OCI-M2 (cell line): Measurements from ENCODE around the gene TMEFF2.
A peak's percentile ranks its signal among the peaks of the same experiment; 100 is the strongest.
"Not testable (repeated sequence)": the region's sequence is repeated elsewhere in the genome, so short reads cannot be mapped to it uniquely, and the experiment has no call there.

Experiments used
- DNase-seq: peaks from one replicate; lab custom pipeline; 2025; ENCODE audit not compliant: unreplicated experiment; lab: John Stamatoyannopoulos, UW

The TMEFF2 gene

DNA sequence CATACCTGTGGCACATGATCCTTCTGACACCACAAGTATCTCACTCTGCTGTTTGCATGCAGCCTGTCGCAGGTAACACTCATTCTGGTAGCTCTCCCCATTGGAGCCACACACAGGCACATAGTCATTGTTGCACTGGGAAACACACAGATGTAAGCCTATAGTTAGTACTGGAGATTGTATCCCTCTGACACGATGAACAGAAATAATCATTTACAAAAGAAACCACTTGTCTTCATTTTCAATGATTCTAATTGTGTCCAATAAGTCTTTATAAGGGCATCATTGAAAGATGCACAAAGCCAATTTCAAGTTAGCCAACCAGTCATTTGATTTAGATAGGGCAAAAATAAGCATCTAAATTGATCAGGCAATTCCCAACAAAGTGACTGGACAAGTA is 10.4 kb downstream of the TMEFF2 start:
- DNase-seq, result no peak

DNA sequence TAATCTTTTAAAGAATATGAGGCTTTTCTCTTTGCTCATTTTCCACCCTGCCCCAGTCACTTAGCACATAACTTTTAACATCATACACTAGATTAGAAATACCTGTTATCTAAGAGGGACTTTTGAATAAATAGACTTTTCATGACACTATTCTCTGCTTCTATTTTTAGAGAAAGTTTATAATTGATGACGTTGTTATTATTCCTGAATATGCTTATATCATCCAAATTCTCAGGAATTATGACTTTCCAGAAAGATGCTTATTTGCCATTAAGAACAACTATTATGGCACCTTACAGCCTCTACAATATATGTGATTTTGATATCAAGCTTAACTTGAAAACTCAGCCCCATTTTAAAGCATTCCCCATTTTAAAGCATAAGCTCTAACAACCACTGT is 11.4 kb downstream of the TMEFF2 start:
- DNase-seq, result no peak

DNA sequence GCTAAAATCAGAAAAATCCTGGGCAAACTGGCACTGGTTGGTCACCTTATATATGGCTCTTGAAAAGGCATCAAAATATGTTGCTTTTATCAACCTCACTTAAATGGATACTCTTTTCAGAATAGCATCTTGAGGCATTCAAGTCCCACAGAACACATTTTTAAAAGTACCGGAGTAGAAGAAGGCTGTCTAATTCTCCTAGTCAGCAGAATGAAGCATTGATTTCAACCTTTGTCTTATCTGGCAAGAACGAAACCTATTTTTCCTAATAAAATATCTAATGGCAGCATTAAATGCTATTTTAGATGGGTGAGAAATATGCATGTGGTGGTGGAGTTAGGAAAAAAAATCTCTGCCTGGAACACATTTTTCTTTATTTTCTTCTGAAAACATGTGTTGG is 27.8 kb downstream of the TMEFF2 start:
- DNase-seq, result no peak

DNA sequence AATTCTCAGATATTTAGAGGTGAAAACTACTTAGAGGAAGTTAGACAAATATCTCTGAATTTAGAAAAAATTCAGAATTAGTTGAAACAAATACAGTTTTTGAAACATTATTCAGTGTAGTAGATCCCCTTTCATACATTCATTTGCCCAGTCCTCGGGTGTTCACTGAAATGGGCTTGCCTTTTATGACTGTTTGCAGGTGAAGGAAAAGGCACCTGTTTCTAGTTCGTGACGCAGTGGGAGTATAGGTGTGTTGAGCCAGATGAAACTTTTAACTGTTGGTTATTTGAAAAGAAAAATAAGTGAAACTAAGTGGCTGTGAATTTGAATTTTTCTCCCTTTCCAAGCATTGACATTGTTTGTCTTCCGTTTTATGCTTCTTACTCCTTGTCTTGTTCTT is 28.9 kb downstream of the TMEFF2 start:
- no peak for DNase-seq

DNA sequence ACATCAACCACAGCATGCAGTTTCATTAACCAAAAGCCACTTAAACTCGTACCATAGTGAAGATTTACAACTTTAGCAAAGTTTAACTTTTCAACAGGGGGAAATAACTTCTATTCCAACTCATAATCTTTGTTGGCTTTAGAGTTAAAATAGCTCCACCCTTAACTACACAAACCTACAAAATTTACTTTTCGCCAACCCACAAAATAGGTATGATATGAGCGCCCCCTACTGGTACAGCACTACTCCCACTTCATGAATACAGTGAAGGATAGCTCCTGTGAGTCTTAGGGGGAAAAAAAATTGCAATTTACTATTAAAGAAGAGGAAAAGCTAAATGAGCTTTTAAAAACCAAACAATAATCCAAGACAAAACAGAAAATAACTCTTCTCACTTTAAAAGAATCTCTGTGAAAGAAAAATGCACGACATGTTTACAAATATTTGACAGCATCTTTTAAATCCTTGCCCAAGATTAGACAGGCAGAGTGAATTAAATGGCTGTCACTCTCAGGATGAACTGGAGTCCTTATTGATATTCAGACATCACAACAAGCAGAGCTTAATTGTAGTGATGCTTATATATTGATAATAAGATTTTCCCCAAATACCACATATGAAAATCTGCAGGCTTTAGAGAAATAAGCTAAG is 32.2 kb downstream of the TMEFF2 start:
- peak; percentile 44 for DNase-seq

DNA sequence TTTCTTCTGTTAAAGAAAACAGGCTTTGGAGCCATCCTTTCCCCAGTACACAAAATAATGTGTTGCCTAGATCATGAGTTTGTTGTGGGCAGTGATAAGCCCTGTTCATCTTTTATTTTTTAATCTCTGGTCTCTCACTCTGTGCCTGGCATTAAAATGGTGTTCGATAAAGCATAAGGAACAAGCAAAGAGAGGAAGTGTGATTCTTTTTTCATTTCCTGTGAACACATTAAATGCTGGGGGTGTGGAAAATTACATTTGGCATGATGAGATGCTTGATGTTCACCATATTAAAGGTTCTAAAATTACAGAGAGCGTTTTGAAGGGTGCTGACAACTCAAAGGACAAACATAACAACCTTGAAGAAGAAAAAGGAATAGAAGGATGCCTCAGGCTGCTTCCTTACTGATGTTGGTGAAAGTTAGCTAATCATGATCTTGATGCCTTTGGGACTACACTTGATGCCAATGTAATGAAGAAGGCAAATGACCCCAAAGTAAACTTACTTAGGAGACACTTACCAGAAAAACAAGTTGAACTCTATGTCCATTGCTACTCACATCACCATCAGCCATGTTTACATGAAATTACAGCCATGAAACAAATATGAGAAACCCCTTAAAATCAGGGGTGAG is 33.0 kb downstream of the TMEFF2 start:
- DNase-seq, result no peak

DNA sequence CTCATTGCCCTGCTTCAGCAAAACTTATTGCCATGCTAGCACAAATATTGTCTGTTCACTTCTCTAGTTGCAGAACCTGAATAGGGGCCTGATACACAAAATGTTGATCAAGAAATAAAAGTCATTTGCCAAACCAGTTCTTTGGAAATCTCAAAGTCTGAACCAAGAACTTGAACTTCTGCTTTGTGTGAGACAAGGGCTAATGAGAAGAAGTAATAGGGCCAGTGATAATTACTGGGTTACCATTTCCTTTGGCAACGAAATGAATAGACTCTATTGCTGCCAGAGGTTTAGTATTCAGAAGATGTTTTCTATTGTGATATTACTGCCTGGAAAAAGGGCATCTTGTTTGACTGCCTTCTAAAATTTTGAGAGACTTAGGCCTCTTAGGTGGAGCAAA is 35.0 kb downstream of the TMEFF2 start:
- no peak for DNase-seq

DNA sequence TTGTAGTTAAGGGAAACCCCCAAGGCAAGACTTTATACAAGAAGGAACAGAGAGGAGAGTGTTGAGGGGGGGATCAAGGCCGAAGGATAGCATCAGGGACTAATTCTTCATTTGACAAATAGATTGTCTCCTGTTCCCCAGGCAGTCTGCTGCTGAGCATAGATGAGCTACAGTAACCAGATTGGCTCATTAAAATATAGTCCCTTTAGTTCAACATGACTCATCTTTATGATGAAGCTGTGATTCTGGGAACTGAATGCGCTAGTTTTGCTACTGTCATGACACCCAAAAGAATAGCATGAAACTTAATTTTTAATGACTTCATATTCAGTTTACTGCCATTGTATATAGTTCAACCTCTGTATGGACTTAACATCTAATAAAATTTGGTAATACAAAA is 35.5 kb downstream of the TMEFF2 start:
- DNase-seq, result no peak

DNA sequence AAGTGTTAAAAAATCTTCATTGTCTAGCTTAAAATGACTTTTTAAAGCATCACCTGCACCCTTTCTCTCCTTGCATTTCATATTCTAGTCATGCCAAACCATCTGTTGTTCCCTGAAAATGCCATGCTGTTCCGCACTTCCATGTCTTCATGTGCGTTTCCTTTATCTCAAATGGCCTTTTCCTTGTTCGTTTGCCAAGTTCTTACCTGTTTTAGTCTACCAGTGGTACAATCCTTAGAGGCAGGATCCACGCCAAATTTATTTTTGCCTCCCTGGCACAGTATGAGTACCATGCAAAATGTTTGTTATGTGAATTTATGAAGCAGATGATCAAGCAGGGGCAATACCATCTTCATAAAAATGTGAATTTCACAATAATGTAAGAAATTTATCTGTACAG is 37.0 kb downstream of the TMEFF2 start:
- no peak for DNase-seq

DNA sequence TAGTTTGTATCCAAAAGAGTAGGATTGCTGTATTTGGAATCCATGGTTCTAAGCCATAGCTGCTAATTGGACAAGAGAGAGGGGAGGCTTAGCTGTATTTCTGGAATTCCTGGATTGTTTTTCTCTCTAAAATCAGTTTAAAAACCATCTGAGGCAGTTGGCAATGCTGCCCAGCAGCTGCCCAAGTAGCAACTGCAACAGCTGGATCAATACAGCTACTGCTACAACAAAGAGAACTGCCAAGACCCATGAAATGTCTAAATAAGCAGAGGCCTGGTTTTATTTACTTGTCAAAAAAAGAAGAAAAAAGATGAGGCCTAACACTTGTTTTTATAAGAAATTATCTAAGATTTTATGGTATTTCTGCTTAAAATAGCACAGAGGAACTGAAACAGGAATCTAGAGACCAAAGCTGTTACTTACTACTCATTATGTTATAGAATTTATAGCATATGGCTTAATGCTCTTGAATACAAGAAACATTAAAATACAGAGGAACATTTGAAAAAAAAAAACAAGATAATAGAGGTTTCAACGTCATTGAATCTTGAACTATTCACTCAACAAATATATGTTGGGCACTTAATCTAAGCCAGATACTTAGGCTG is 39.1 kb downstream of the TMEFF2 start:
- no peak for DNase-seq

DNA sequence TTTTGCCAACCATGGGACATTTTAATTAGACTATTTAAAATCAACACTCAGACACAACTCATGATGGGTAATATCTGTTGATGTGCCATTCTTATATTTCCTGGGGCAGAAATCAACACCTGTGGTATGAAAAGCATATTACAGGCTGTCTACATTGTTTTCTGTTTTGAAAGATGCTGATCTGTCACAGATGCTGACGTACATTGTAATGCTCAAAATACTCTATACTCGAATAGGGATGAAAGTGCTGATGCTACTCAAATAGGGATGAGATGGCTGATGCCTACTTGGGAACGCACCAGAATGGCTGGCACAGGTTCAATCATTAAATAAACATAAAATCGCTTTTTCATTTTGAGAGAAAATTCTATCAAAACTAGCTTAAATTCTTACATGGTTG is 41.2 kb downstream of the TMEFF2 start:
- no peak for DNase-seq

DNA sequence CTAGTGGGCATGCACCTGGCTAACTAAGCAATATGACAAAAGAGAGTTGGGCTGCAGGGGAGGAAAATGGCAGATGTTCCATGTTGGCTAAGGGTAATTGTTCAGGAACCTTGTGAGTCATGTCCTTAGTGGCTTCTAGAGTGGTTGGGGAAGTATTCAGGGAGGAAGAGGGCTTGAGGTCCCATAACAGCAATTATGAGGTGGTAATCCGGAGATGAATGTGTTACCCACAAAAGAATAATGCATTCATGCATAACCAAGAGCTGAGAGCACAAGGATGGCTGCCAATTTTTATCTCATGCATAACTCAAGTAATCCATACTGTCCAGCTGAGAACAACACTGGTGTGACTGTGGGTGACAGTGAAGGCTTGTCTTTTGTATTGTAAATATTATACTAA is 42.9 kb downstream of the TMEFF2 start:
- no peak for DNase-seq

DNA sequence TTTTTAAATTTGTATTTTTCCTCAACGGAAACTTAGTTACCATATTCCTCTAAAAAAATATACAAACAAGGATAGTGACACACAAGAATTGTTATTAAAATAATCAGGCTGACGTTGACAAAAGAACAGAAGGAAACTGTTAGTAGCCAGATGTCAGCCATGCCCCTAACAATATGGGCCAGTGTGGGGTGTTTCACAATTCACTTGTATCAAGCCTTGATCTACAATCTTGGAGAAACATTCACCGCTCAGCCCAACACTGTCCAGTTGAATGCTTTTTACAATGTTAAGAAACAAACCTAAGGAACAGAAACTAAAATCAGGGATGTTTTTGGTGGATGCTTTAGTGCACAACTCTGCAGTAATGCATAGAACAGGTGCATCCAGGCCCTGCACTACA is 44.6 kb downstream of the TMEFF2 start:
- DNase-seq, result no peak

DNA sequence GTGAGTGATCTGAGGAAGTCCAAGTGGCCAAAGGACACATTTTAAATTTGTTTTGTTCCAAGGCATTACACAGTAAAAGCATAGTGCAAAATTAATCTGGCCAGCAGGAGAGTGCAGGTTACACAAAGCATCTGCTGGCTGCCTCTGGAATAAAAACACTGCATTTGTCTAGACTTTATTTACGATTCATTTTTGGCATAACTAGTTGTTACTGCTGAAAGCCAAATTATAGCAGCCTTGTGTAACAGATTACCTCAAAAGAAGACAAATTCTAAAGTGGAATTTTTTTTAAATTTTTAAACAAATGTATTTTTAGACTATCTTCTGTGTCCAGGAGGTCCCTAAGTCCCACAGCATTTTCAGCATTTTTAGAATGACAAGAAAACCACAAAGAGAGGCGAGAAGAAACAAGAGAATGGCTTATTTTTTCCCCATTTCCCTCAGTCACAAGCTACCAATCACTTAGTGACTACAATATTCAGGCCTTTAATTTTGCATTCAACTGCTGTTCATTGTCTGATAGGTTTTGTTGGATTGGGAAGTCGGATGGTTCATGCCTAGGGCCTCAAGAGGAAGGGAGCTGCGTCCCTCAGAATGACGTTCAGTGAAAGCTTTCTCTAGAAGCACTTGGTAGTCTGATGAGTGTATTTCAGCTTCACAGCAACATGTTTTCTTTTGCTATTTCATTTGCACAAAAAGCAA is 46.0 kb downstream of the TMEFF2 start:
- no peak for DNase-seq

DNA sequence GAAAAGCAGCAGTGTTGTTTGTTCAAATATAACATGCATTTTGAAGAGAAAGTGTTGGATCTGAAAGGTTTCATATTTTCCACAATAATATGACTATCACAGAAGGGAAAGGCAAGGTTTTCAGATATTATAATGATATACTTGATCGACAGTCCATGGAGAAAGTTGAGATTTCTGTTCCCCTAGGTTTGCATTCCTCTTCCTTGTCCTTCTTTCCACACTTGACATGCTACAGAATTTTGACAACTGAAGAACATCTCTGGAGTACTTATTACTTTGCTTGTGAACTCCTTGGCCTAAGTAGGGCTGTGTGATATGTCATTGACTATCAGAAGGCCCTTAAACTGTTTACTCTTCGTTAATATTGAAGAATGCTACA is 46.5 kb downstream of the TMEFF2 start:
- no peak for DNase-seq

DNA sequence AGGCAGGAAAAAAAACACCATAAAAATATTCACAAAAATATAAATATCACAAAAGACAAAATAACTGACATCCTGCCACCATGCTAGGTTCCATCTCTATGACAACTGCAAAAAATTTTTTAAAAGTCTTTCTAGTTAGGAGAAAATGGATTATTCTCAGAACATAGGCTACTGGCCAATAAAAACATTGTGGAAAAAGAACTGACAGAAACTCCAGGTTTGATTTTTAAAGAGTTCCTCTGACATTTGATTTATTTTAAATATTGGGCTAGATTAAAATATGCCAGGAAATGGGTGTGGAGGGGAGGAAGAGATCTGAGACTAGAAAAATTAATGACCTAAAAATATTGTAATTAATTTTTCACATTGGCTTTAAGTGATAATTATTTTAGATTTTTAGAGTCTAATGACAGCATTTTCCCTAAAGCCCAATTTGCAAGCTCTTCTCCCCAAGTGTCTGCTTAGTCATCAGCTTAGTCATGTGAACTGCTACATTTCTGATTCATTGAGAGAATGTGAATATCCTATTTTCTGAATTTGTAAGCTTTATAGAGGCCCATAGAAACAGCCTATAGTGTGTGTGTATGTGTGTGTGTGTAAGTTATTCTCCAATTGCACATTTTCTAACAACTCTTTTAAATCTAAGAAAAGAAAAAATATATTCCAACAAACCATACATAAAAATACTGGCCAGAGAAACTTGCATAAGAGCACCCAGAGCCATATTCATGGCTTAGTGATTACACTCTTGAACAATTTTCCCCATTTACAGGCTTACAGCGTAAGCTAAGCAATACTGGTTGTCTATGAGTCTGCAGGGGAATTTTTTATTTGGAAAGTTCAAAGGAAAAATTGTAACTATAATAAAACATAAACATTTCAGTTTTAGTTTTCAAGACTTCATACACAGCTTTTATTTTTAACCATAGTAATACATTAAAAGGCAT is 48.4 kb downstream of the TMEFF2 start:
- DNase-seq, result no peak

DNA sequence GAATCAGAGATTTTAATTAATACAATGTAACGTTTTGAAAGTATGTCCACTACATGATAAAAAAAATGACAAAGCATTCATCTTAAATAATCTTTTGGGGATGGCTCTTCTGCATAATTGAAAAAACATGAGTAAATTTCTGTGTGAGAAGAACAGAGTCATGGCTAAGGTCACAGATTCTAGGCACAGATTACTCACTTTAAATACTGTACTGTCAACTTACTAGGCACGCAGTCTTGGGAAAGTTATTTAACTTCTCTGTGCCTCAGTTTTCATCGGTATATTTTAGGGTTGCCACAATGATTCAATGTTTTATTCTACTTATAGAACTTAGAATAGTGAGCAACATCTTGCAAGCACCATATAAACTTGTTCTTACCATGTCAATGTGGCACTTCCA is 49.2 kb downstream of the TMEFF2 start:
- DNase-seq, result no peak

DNA sequence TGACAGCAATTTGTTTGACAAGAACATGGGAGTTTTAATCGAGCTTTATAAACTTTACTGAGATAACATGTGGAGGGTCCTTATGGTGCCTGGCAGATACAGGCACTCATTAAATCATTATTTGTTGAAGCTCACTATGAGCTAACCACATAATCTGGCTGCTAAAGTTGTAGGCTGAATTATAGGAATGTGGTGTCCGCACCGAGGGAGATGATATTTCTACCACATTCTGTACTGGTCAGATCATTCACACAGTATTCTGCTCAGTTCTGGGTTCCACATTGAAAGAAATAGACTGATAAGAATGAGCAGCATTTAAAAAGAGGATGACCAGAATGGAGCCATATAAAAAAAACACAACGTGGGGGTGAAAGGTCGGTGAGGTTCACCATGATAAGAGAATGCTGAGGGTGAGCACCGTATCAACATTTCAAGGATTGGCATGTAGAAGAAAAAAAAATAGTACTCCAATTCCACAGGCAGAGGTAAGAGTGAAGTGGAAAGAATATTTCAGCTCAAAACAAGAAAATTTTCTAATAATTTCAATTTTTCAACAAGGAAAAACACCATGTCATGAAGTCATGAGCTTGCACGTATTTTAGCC is 54.4 kb downstream of the TMEFF2 start:
- no peak for DNase-seq

DNA sequence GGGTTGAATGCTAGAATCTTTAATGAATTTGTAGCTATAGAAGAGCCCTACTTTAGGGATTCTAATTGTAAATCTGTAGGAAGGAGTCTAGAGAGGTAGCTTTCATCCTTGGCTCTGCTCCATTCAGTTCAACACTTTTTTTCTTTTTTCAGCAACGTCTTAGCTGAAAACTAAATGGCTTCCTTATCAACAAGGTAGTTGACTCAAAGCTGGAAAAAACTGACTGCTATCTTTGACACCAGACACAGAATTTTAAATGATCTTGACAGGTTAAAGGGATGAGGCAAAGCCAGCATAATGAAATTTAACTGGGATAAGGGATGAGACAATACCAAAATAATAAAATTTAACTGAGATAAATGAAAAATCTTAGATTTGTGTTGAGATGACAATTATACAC is 54.9 kb downstream of the TMEFF2 start:
- DNase-seq, result no peak

DNA sequence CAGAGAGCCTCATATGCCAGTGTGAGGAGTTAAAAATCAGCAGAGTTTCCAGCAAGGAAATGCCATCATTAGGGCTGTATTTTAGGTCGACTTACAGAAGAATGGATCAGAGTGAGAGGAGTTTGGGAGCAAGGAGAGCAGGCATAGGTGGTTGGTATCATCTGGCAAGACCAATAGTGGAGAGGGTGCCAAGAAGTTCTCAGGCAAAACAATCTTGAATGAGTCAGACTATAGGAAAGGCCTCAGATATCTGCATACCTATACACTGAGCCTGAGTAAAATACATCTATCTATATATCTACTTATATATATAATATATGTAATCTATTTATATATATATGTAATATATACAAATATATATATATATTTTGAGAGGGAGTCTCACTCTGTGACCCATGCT is 57.3 kb downstream of the TMEFF2 start:
- no peak for DNase-seq

DNA sequence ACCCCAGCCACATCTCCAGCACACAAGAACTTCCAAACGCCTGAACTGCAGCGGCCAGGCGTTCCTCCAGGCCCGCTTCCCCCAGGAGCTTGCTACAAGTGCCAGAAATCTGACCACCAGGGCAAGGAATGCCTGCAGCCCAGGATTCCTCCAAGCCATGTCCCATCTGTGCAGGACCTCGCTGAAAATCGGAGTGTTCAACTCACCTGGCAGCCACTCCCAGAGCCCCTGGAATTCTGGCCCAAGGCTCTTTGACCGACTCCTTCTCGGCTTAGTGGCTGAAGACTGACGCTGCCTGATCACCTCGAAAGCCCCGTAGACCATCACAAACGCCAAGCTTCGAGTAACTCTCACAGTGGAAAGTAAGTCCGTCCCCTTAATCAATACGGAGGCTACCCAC is 62.1 kb downstream of the TMEFF2 start:
- not testable (repeated sequence) for DNase-seq
